Stimulated activated naive CD8-positive, alpha-beta T cell treated with anti-CD3 and anti-CD28 coated beads, Interleukin-15, Interleukin-2, amounts not matched to agents 100 U/mL and 50 U/mL, for 24 hours (primary cell): ENCODE measurements around the gene CPSF2.

ENCODE experiments used
- ATAC-seq: fragments of 150-1000 bp; cut with Tn5 transposase; one replicate; pipeline ENCODE4 v1.10.0; 2021
- DNase-seq: peaks from one replicate; pipeline ENCODE4 v3.0.0; 2021

CPSF2 gene

DNA sequence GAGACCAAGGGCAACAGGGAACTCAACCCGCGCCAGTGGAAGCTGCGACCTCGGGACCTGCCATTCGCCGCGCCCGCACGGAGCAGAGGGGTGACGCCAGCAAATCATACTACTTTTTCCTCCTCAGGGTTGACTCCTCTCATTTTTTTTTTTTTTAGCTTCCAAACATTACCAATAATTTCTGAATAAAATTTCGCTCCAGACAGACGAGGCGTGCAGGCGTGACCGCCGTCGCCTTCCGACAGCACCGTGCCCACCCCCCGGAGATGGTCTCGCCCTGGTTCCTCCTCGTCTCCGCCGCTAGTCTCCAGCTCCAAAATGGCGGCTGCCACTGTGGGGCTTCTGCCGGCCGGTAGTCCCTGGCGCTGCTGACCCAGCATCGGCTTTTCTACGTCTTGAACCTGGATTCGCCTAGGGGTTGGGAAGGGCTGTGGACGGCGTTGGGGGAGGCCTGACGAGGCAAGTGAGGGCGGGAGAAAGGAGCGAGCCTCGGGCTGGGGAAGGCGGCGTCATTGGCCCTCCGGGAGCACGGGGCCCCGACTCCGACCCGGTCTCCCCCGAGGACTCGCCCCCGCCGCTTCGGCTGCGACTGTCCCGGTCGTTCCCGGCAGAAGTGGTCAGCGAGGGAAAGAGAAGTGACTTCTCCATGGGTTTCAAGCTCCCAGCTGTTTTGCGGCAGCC lies at the start of gene CPSF2, which contains the start of gene NDUFB1:
Gene CPSF2, plus strand, starts transcription at position 300 of the 681 bp plus-strand sequence. CDS start 9,016 bp downstream, outside the sequence.
Gene NDUFB1, minus strand, starts transcription at position 37 of the 681 bp plus-strand sequence. CDS start 4,069 bp downstream, outside the sequence.
- ATAC-seq (peak; percentile 93), DNase-seq (peak; percentile 91)

DNA sequence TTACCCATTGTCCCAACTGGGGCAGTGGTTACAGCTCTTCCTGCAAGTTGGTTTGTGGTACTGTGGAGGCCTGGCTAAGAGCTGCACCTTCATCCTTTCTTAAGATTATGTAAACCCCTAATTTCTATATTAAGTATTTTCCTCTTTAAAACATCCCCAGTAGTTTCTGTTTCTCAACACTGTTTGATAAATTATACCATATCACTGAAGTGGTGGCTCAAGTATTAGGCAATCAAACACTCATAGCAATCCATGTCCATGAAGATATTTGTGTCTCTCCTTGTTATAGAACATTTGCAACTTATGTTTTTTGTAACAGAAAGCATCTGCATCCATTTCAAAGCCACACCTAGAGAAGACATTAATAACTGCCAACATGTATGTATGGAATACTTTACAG lies 47.2 kb upstream of the CPSF2 start:
- ATAC-seq = no peak

DNA sequence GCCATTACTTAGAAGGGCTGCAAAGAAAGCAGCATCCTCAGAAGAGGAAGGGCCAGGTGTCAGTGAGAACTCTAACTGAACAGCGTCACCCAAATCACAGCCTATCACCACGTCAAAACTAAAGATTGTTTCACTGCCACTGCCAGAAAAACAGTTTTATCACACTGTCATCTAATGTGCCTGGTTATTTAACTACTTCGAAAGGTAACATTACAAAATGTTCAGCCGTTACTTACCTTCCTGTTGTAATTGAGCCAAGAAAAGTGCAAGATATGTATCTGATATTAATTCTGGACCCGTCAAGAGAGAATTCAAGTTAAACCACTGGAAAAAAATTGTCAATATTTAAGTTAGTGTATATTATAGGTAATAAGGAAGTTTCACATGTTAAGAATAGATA lies 33.3 kb upstream of the CPSF2 start:
- no peak for ATAC-seq
- DNase-seq = no peak

More for the DNA sequence above, 47.2 kb upstream of the CPSF2 start:
- no peak for DNase-seq

DNA sequence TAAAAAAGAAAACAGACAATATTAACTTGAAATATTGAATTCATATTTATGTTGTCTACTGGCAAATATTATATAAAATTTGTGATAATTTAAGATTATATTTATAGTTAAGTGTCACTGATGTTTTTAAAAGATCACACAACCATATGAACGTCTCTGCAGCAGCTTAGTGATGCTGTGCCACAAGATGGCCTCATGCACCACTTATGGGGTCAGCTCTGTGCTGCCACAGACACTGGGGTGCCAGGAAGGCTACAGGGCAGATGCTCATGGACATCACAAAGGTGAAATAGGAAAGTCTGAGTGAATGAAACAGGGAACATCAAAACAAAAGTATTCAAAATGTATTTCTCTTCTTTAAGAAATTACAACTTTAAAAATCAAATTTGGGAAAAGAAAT lies 28.4 kb upstream of the CPSF2 start:
- DNase-seq (no peak), ATAC-seq (no peak)

DNA sequence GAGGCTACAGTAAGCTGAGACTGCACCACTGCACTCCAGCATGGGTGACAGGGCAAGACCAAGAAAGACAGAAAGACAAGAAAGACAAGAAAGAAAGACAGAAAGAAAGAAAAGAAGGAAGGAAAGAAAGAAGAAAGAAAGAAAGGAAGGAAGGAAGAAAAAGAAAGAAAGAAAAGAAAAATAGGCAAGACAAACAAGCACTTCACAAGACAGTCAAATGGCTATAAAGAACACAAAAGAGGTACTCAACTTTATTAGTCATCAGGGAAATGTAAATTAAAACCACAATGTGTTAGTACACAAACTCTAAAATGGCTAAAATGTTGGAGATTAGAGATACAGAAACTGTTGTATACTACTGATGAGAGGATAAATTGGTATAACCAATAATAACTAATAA lies 22.0 kb upstream of the CPSF2 start:
- ATAC-seq (no peak), DNase-seq (no peak)

DNA sequence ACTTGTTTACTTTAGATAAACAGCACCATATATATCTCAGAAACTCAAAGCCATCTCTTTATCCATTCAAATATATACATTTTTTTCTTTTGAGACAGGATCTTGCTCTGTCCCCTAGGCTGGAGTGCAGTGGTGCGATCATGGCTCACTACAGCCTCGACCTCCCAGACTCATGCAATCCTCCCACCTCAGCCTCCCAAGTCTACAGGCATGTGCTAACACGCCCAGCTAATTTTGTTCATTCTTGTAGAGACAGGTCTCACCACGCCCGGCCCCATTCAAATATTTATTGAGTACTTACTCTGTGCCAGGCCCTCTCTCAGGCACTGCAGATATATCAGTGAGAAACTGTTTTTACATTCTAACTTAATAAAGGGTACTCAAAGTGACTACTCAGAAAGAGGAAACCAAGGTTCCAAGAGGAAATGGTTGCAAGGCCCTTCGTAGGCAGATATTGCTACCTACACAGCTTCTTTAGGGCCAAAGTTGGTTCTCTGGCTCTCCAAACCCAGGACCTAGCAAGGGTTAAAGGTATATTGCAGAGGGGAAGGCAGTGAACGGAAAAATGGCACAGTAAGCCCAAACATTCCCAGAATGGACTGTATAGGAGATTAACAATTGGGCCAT lies 18.3 kb upstream of the CPSF2 start:
- DNase-seq (no peak), ATAC-seq (no peak)

DNA sequence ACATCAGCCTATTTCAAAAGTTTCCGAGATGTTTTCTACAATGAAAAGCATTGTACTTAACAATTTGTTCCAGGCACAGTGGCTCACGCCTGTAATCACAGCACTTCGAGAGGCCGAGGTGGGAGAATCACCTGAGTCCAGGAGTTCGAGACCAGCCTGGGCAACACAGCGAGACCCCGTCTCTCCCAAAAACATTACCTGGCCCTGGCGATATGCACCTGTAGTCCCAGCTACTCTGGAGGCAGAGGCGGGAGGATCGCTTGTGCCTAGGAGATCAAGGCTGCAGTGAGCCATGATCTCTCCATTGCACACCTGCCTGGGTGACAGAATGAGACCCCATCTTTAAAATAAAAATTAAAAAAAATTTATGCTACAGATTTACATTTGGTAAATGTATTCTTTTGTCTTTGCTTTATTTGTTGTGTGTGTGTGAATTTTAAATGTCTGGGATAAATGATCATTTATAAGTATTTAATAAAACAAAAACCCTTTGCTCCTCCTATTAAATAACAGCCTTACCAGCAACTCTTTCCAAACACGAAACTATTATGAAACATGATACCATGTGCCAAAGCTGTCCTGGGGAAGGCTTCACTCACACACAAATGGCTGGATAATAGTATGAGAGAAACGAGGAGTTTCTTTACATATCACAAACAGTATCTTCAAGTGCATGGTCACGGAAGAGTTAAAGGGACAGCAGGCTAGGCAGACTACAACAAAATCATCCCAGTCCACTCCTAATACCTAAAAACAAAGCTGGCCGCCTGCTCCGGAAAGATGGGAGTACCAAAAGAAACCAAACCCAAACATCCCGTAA lies 16.5 kb upstream of the CPSF2 start:
- DNase-seq (no peak), ATAC-seq (no peak)

DNA sequence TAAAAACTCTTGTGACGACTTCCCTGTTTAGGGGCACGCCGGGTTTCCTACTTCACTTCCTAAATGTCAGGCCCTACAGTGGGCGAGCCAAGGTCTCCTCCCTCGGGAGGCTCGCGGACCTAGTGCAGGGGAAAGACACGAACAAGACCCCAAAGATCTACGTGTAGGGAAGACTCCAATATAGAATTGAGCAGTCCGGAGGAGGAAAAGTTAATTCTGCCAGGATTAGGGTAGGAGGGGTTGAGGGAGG lies 16.0 kb upstream of the CPSF2 start:
- ATAC-seq = peak; percentile 3
- DNase-seq = peak; percentile 38

DNA sequence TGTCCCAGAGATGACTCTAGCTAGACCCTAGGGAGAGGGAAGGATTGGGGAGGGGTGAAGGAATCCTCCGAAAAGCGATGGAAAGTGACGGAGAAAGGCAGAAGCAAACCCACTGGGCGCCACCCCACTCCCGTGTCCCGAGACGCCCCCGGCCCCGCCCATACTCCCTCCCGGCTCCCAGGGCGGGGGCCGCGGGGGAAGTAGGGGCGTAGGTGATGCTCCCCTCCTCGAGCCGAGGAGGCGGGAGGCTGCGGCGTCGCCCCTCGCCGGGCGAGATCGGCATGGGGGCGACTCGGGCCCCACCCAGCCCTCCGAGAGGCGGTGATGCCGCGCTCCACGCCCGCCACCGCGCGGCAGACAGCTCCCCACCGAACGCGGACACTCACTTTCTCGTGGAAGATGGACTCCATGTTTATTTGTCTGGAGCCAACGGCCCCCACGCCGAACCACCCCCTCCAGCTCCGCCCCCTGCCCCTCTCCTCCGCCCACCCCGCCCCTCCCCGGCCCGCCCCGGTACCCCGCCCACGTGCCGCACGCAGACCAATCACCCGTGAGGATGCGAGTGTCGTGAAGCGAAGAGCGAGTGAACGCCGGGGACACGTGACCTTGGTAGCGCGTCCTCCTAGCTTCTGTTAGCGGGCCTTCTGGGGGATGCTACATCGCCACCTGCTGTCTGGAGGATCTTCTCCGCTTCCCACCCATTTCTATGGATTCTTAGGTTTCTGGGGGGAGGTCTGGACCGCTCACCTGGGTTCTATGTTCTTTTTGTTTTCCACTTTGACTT lies 15.4 kb upstream of the CPSF2 start, which contains the start of gene ATXN3:
Gene ATXN3, minus strand, starts transcription at position 440 of the 784 bp plus-strand sequence. Its CDS starts 30 bp downstream, at position 410.
- DNase-seq (peak; percentile 96), ATAC-seq (peak; percentile 96)

DNA sequence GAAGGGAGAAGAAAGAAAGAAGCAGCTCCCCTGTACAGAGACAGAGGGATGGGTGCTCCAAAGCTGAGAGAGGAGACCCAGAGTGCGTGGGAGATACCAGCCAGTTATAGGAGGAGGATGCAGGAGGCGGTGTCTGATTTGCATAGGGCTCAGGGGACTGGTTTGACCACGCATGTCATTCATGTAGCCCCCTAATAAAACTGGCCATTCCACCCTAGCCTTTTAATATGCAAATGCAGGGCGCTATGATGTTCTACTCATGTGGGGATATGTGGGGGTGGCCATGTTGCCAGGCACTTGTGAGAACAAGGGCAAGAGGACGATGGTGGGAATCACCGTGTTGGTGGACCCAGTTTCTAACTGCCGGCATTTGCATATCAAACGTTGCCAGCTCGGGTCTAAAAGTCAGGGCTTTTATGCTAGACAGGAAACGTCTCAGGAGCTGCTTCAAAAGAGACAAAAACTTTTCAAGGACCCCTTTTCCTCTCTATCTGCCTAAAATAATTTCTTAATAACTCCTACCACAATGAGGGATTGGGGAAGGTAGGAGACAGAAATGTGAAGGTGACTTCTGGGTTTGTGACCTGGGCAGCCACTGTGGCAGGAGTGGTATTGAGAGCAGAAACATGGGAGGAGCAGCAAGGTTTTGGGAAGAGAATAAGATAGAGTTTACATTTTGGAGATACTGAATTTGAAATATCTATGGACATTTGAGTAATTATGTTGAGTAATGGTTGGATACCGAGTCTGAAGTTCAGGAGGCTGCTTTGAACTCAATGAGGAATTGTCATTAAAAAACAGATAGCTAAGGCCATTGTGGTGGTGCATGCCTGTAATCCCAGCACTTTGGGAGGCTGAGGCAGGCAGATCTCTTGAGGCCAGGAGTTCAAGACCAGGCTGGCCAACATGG lies 13.2 kb upstream of the CPSF2 start:
- peak; percentile 43 for DNase-seq
- no peak for ATAC-seq

DNA sequence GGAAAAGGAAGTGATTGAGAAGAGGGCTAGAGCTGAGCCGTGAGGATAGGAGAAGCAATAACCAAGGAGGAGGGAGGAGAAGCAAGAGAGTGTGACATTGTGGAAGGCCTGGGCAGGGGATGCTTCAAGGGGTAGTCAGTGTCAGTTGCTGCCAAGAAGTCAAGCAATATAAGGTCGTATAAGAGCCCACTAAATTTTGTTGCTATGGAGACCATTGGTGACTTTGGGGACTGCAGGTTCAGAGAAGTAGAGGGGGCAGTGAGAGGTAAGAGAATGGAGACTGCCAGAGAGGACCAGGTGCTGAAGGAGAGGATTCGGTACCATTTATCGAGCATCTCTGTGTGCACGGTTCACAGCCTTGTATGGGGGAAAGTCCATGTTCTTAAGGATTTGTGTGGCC lies 12.3 kb upstream of the CPSF2 start:
- no peak for ATAC-seq
- DNase-seq = no peak

DNA sequence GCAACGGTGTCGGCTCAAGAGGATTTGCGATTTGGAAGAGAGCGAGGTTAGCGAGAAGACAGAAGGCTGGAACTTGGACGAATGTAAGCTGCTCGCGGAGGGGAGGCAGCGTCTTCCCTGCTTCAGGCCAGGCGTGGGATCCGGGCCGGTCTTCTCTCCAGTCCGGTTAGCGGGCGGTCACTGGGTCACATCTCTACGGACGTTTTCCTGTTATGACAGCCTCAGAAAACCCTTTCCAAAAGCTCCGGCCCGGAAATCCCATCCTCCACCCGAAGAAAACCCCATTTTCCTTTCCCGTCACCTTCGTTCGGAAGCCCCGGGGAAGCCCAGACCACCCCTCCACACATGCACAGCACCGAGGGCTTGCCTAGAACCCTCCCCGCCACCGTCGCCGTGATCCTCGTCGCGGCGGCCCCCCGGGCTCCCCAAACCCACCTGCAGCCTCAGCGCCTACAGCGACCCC lies 531 bp upstream of the CPSF2 start:
- DNase-seq (peak; percentile 43), ATAC-seq (peak; percentile 17)

DNA sequence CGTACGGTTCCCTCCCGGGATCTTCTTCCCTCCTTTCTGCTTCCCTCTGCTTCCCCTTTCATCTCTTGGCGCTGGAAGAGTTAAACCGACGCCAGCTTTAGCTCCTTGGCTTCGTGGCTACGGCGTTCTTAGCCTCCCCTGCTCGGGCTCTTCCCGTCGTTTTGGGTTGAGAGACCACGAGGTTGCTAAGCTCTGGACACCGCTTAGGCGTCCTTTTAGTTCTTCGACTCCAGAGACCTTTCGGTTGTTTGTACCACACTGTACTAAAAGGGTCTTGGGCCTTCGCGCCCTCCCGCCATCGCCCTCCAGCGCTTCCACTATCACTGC lies 545 bp downstream of the CPSF2 start:
- ATAC-seq = no peak
- peak; percentile 18 for DNase-seq

DNA sequence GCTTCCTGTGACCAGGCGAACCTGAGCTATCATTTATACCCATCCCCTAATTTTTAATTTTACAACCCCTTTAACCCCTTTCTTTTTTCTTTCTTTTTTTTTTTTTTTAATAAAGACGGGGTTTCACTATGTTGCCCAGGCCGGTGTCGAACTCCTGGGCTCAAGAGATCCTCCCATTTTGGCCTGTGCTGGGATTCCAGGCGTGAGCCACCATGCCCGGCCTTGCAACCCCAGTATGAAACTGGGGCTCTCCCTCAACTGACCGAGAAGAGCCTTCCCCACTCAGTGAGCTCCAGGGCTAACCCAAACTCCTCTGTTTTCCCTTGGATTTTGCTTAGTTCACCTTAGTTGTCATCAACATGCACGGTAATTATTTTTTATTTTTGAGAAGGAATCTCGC lies 992 bp downstream of the CPSF2 start:
- ATAC-seq (no peak), DNase-seq (no peak)

DNA sequence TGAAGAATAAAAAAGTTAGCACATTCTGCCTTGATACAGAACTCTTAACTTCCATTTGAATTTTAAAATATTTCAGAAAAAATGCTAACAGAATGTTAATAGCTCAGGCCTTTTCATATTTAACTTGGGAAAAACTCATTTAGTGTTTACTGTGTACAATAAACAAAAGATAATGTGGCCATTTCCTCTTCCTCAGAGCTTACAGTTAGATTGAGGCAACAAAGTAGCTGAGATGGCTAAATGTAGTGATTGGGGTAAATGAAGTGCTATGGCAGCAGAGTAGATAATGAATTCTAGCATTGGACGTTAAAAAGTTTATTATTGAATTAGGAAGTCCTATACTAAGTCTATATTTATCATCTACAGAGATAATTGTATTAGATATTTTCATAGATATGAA lies 12.7 kb downstream of the CPSF2 start:
- ATAC-seq (no peak), DNase-seq (no peak)

DNA sequence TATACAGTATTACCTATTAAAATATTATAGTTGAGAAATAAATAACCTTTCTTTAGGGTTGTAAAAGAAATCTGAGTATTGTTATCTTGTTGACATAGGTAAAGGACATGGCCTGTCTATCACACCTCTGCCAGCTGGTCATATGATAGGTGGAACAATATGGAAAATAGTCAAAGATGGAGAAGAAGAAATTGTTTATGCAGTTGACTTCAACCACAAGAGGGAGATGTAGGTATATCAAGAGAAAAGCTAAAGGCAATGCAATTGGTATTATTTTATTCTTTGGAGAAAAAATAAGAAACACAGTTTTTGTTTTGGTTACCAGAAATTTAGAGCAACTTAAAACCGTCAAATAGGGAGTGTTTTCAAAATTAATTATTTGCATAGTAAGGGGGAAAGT lies 13.5 kb downstream of the CPSF2 start:
- ATAC-seq (no peak), DNase-seq (no peak)

DNA sequence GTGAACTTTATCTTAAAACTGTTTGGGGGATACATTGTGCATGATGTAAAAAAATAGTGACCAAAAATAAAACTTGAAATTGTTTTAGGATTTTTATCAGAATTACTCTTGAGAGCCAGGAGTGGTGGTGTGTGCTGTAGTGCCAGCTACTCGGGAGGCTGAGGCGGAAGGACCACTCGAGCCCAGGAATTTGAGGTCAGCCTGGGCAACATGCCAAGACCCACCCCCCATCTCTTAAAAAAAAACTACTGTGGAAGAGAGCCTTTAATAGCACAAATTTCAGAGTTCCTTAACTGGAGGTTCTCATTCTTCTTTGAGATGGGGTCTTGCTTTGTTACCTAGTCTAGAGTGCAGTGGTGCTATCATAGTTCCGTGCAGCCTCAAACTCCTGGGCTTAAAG lies 21.5 kb downstream of the CPSF2 start:
- ATAC-seq (no peak), DNase-seq (no peak)

DNA sequence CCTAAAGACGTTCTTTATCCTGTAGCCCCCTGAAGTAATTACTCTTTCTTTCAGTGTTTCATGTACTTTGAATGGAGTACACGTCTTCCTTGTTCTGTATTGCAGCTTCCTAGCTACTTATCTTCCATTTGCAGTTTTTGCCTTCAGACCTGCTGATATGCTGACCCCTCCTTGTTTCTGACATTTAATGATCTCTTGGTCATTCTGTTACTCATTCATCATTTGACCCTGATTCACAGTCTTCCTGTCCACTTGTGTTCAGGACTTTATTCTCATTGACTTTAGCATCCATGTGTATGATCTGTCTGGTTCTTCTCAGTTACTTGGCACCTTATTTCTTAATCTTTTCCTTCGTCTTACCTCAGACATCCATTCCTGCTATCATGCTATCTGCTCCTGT lies 22.2 kb downstream of the CPSF2 start:
- no peak for DNase-seq
- ATAC-seq = no peak

DNA sequence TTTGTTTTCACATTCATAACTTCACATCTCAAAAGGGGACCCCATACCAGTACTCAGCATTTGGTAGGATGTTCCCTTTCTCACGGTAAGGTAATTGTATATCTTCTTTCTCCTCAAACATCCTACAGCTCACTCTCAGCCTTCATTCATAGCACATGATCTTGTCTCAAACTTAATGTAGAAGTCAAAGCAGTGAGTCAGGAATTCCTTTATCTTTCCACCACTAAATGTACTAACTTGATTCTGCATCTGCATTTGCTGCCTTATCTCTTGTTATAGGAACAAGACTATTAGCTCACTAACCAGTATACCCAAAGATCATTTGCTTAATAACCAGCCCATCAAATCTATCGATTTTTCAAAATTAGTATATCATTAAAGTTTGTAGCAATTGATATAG lies 22.9 kb downstream of the CPSF2 start:
- no peak for DNase-seq

DNA sequence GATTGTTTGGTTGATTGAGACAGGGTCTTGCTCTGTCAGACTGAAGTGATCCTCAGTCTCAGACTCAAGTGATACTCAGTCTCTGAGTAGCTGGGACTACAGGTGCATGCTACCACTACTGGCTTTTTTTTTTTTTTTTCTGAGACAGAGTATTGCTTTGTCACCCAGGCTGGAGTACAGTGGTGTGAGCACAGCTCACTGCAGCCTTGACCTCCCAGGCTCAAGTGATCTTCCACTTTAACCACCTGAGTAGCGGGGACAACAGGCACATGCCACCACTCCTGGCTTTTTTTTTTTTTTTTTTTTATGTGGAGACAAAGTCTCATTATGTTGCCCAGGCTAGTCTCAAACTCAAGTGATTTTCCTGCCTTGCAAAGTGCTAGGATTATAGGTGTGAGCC lies 31.8 kb downstream of the CPSF2 start:
- no peak for ATAC-seq
- DNase-seq = no peak

More for the DNA sequence above, 22.9 kb downstream of the CPSF2 start:
- ATAC-seq = no peak

DNA sequence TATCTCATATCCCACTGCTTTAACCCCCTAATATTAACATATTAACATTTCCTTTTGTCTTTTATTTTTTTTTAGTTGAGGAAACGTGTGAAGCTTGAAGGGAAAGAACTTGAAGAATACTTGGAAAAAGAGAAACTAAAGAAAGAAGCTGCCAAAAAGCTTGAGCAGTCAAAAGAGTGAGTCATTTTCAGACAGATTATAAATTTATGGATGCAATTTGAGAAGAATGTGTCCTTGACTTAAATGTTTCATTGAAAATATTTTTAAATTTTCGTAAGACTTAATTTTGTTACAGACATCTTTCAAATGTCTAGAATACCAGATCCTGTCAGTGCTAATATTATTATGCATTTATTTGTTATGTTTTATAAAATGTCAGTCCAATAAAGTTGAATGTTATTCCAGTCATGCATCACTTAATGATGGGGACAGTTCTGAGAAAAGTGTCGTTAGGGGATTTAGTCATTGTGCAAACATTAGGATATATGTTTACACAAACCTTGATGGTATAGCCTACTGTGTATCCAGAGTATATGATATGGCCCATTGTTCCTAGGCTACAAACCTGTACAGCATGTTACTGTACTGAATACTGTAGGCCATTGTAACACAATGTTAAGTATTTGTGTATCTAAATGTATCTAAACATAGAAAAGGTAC lies 32.6 kb downstream of the CPSF2 start:
- ATAC-seq = no peak
- no peak for DNase-seq
